Measurements from ENCODE around the gene TLR8.

DNA sequence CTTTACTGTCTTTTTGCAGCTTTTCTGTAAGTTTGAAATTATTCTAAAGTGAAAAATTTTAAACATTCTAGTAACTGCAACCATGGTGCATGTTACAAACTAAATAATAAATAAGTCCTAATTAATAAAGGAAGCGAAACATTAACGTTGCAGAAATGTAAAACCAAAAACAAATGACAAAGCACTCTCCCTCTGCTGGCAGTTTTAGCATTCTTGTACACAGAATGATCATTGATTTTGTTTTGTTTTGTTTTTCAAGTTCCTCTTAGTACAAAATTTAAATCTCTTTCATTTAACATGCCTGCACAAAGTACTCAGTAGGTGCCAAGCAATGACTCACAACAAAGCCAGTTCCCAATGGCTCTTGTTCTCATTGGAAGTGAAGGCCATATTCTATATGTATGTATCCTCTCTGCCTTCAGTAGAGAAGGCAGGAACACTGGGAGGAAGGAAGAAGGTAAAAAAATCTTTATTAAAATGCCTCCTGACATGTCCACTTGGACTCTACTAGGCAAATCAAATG, 54.8 kb downstream of the TLR8 start:
- TF ChIP-seq, protein P1, sequence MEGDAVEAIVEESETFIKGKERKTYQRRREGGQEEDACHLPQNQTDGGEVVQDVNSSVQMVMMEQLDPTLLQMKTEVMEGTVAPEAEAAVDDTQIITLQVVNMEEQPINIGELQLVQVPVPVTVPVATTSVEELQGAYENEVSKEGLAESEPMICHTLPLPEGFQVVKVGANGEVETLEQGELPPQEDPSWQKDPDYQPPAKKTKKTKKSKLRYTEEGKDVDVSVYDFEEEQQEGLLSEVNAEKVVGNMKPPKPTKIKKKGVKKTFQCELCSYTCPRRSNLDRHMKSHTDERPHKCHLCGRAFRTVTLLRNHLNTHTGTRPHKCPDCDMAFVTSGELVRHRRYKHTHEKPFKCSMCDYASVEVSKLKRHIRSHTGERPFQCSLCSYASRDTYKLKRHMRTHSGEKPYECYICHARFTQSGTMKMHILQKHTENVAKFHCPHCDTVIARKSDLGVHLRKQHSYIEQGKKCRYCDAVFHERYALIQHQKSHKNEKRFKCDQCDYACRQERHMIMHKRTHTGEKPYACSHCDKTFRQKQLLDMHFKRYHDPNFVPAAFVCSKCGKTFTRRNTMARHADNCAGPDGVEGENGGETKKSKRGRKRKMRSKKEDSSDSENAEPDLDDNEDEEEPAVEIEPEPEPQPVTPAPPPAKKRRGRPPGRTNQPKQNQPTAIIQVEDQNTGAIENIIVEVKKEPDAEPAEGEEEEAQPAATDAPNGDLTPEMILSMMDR (IDR thresholded peaks at IDR 0.05), result no peak
- TF ChIP-seq POLR2A (IDR thresholded peaks at IDR 0.05), result no peak

All from heart left ventricle (tissue), 13 donors.